ENCODE results near the gene PSMD5.

DNA sequence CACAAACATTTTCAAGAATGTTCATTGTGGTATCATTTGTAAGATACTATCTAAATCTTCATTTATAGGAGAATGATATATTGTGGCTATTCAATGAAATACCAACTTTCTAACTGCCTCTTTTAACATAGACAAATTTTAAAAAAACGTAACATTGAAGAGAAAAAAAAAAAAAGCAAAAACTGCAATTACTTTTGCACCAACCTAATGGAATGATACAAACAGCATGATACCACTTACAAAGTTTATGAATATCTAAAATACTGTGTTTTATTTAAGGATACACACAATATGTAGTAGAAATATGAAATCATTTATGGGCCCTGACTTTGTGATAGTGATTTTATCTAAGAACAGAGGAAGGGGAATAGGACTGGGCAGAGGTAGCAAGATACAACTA, 24.1 kb downstream of the PSMD5 start:
- no peak for TF ChIP-seq EZH2 (IDR thresholded peaks at IDR 0.05; ENCODE audit: borderline replicate concordance, low read length)
- TF ChIP-seq, protein P1, sequence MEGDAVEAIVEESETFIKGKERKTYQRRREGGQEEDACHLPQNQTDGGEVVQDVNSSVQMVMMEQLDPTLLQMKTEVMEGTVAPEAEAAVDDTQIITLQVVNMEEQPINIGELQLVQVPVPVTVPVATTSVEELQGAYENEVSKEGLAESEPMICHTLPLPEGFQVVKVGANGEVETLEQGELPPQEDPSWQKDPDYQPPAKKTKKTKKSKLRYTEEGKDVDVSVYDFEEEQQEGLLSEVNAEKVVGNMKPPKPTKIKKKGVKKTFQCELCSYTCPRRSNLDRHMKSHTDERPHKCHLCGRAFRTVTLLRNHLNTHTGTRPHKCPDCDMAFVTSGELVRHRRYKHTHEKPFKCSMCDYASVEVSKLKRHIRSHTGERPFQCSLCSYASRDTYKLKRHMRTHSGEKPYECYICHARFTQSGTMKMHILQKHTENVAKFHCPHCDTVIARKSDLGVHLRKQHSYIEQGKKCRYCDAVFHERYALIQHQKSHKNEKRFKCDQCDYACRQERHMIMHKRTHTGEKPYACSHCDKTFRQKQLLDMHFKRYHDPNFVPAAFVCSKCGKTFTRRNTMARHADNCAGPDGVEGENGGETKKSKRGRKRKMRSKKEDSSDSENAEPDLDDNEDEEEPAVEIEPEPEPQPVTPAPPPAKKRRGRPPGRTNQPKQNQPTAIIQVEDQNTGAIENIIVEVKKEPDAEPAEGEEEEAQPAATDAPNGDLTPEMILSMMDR (conservative IDR thresholded peaks at IDR 0.05 in 1 of 2, IDR thresholded peaks at IDR 0.05 in 1 of 2; ENCODE audit: extremely low read depth in 1 of 2, insufficient read depth in 1 of 2, low read depth in 1 of 2, low read length in 2 of 2), result no peak

Measured in mammary epithelial cell (primary cell).